Type B pancreatic cell (in vitro differentiated cells): Measurements from ENCODE around the gene IL17RE. TPM values are rescaled to one million over a fixed set of nuclear protein-coding genes. Genes with fewer than 3 reads are reported as not detected.

Experiments used
- DNase-seq: peaks from one replicate; pipeline ENCODE4 v3.0.0; 2021; ENCODE audit warnings: mixed read lengths; ENCODE audit not compliant: unreplicated experiment; ENCODE audit errors: extremely low spot score
- H3K27ac Mint-ChIP-seq: 2 replicates; pipeline ENCODE4 v1.8.0; 2021; ENCODE audit warnings: mild to moderate bottlenecking, mixed read lengths
- H3K27me3 Mint-ChIP-seq: 2 replicates; pipeline ENCODE4 v1.8.0; 2021; ENCODE audit warnings: mixed read lengths
- H3K36me3 Mint-ChIP-seq: 2 replicates; pipeline ENCODE4 v1.8.0; 2021; ENCODE audit warnings: mixed read lengths
- H3K4me1 Mint-ChIP-seq: one replicate; pipeline ENCODE4 v1.8.0; 2021; ENCODE audit warnings: mixed read lengths; ENCODE audit not compliant: unreplicated experiment
- H3K4me3 Mint-ChIP-seq: 2 replicates; pipeline ENCODE4 v1.8.0; 2021; ENCODE audit warnings: mild to moderate bottlenecking, mixed read lengths
- H3K9me3 Mint-ChIP-seq: 2 replicates; pipeline ENCODE4 v1.8.0; 2021; ENCODE audit warnings: mixed read lengths
- CTCF ChIP-seq: fragments of 200-600 bp; sonication (generic); conservative IDR thresholded peaks from 2 replicates; pipeline ENCODE4 v1.5.0; 2021; ENCODE audit warnings: antibody characterized with exemption, mild to moderate bottlenecking
- total RNA-seq: library from RNA; stranded (reverse); gene quantifications from 2 replicates; pipeline ENCODE4 v1.2.1, GENCODE V29; 2021; ENCODE audit warnings: low replicate concordance

IL17RE gene
- total RNA-seq, 1 donor from 2014 or later, result 13.6 TPM

DNA sequence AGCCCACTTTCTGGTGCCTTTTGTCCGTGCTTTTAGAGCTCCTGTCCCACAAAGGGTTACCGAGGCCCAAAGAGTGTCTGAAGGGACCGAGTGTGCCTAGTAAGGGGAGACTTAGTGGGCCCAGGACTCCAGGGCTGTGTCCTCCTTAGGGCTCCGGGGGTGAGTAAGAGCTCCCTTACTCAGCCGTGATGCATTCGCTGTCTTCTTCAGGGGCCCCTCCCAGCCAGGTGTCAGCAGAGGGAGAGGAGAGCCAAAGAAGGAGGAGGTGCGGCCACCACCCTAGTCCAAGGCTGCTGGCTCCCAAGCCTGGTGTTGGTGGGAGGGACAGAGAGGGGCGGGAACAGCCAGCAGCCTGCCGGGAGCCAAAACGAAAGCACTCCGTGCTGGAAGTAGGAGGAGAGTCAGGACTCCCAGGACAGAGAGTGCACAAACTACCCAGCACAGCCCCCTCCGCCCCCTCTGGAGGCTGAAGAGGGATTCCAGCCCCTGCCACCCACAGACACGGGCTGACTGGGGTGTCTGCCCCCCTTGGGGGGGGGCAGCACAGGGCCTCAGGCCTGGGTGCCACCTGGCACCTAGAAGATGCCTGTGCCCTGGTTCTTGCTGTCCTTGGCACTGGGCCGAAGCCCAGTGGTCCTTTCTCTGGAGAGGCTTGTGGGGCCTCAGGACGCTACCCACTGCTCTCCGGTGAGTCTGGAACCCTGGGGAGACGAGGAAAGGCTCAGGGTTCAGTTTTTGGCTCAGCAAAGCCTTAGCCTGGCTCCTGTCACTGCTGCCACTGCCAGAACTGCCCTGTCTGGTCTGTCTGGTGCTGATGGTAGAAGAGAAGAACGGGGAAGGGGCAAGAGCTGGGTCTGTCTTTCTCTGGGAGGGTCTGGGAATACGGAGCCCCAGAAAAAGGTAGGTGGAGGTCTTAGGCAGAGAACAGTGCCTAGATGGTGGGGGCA lies 14.4 kb downstream of the IL17RE start, which contains the start of gene IL17RC:
Gene IL17RC (plus strand): TSS at position 365 of the 947 bp plus-strand sequence. CDS start 218 bp downstream, at position 583.
- DNase-seq, result no peak
- no peak for TF ChIP-seq CTCF
- peak within 1 kb of the TSS; percentile 87 for H3K4me3 Mint-ChIP-seq
- peaks cover 11% of the 10 kb centered on the region for H3K4me1 Mint-ChIP-seq
- no peaks in the 10 kb centered on the region for H3K36me3 Mint-ChIP-seq
- no peaks in the 10 kb centered on the region for H3K27me3 Mint-ChIP-seq
- H3K9me3 Mint-ChIP-seq, result no peaks in the 10 kb centered on the region
- peak within 1 kb of the TSS; percentile 83 for H3K27ac Mint-ChIP-seq

DNA sequence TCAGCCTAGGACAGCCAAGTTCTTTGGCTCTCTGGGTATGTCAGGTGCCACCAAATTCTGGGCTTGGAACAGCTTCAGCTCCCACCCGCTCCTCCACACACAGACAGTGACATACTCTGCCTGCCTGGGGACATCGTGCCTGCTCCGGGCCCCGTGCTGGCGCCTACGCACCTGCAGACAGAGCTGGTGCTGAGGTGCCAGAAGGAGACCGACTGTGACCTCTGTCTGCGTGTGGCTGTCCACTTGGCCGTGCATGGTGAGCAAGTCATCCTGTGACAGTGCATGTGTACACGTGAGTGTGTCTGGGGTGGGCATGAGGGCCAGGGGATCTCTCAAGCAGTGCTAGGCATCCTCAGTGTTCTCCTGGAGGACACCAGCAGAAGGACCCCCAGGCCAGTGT lies 15.2 kb downstream of the IL17RE start:
- TF ChIP-seq CTCF, result no peak
- Mint-ChIP-seq H3K9me3 (no peaks in the 10 kb centered on the region), H3K27me3 (no peaks in the 10 kb centered on the region), H3K4me1 (peaks cover 11% of the 10 kb centered on the region), H3K27ac (peak overlapping the region; percentile 83), H3K4me3 (no peak overlapping the region), H3K36me3 (no peaks in the 10 kb centered on the region)
- no peak for DNase-seq

DNA sequence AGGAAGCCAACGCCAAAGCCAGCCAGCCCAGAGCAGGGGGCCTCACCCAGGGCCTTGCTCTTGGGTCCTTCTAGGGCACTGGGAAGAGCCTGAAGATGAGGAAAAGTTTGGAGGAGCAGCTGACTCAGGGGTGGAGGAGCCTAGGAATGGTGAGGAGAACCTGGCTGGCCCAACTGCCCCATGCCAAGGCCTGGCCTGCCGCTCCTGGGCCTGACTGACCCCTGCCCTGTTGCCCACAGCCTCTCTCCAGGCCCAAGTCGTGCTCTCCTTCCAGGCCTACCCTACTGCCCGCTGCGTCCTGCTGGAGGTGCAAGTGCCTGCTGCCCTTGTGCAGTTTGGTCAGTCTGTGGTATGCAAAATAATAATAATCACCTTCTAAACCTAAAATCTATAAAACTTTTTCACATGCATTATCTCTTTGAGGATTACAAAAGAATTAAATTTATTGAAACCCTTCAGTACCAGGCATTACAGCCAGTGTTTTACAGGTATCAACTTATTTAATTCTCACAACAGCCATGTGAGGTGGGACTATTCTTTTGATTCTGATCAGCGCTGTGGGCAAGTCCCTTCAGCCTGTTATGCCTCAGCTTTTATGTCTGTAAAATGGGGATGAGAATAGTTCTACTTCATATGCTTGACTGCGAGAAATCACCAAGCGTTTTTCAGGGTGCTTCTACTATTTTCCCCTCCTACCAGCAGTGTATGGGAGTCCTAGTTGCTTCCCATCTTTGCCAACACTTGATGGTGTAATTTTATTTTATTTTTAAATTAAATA lies 15.8 kb downstream of the IL17RE start:
- Mint-ChIP-seq H3K36me3 (no peaks in the 10 kb centered on the region), H3K27ac (no peak overlapping the region), H3K27me3 (no peaks in the 10 kb centered on the region), H3K4me3 (no peak overlapping the region), H3K4me1 (peaks cover 11% of the 10 kb centered on the region), H3K9me3 (no peaks in the 10 kb centered on the region)
- no peak for TF ChIP-seq CTCF
- no peak for DNase-seq

DNA sequence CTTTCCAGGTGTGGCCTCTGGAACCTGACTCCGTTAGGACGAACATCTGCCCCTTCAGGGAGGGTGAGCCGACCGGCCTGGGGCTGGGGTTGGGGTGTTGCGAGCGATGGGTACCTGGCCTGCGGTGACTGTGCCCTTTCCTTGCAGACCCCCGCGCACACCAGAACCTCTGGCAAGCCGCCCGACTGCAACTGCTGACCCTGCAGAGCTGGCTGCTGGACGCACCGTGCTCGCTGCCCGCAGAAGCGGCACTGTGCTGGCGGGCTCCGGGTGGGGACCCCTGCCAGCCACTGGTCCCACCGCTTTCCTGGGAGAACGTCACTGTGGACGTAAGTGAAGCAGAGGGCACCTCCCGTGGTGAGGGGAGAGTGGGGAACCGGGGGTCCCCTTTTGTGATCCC lies 25.5 kb downstream of the IL17RE start:
- Mint-ChIP-seq H3K27ac (no peak overlapping the region), H3K9me3 (no peaks in the 10 kb centered on the region), H3K27me3 (no peaks in the 10 kb centered on the region), H3K4me3 (no peak overlapping the region), H3K4me1 (no peaks in the 10 kb centered on the region), H3K36me3 (peaks cover 9% of the 10 kb centered on the region)
- TF ChIP-seq CTCF, result peak; percentile 13
- no peak for DNase-seq

DNA sequence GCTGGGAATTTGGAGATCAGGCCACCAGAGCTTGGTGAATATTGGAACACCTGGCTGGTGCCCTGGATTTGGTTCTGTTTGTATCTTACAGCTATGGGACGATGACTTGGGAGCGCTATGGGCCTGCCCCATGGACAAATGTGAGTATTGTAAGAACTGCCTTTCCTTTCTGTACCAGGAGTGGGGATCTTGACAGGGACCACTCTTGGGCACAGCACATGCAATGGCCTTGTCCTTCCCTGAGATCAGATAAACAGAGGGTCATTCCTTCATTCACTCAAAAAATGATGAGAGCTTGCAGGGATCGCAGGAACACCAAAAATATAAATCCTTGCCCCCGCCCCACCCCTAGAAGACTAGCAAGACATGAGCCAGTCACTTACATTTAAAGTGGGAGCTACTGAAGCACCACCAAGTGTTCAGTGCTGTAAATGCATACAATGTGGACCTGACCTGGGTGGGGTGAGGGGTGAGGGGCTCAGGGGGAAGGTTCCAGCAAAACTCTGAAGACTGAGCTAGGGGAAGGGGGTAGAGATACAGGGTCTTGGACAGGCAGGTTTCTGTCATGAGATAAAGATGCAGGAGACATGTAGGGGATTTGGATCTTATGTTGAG lies 28.3 kb downstream of the IL17RE start:
- no peaks in the 10 kb centered on the region for H3K27me3 Mint-ChIP-seq
- peak overlapping the region; percentile 53 for H3K27ac Mint-ChIP-seq
- H3K4me3 Mint-ChIP-seq, result peak overlapping the region; percentile 52
- no peak for DNase-seq
- peak; percentile 31 for TF ChIP-seq CTCF
- H3K36me3 Mint-ChIP-seq, result peaks cover 19% of the 10 kb centered on the region
- peaks cover 19% of the 10 kb centered on the region for H3K4me1 Mint-ChIP-seq
- H3K9me3 Mint-ChIP-seq, result no peaks in the 10 kb centered on the region
